Measurements from ENCODE around the gene ALX4. TPM values are rescaled to one million over a fixed set of nuclear protein-coding genes. Genes with fewer than 3 reads are reported as not detected.

The ALX4 gene
- total RNA-seq, 2 donors from 2014 or later = 0.17 to 0.36 TPM

GRCh38 chr11:44285756-44286155 is 24.2 kb downstream of the ALX4 start:
- DNase-seq (ENCODE audit: low spot score) = no peak
- WGBS = 77% methylated on average over 1 of the region's 2 CpGs

GRCh38 chr11:44282620-44283019 is 27.3 kb downstream of the ALX4 start:
- no peak overlapping the region for H3K4me3 ChIP-seq
- 77% methylated on average over 5 of the region's 5 CpGs for WGBS
- TF ChIP-seq POLR2A (IDR thresholded peaks at IDR 0.05) = no peak
- TF ChIP-seq CTCF (IDR thresholded peaks at IDR 0.05) = no peak
- no peak for TF ChIP-seq POLR2AphosphoS5 (IDR thresholded peaks at IDR 0.05)
- H3K36me3 ChIP-seq = no peaks in the 10 kb centered on the region
- intact Hi-C loops (cut with DNase I) = loop anchor here (10.0 kb wide), 1 partner anchor 178 kb away; no protein-coding TSS in a partner anchor
- no peaks in the 10 kb centered on the region for H3K4me1 ChIP-seq (replicated peaks)
- H3K27me3 ChIP-seq (replicated peaks; ENCODE audit: insufficient read depth) = no peaks in the 10 kb centered on the region
- H3K27ac ChIP-seq = no peak overlapping the region
- no peaks in the 10 kb centered on the region for H3K9me3 ChIP-seq
- DNase-seq (ENCODE audit: low spot score) = no peak

More at GRCh38 chr11:44285756-44286155, 24.2 kb downstream of the ALX4 start:
- no peak for TF ChIP-seq CTCF (IDR thresholded peaks at IDR 0.05)
- TF ChIP-seq POLR2A (IDR thresholded peaks at IDR 0.05) = no peak
- no peak for TF ChIP-seq POLR2AphosphoS5 (IDR thresholded peaks at IDR 0.05)
- H3K4me1 ChIP-seq (replicated peaks) = no peaks in the 10 kb centered on the region
- no peaks in the 10 kb centered on the region for H3K9me3 ChIP-seq
- H3K27ac ChIP-seq = no peak overlapping the region
- no peaks in the 10 kb centered on the region for H3K27me3 ChIP-seq (replicated peaks; ENCODE audit: insufficient read depth)
- no peak overlapping the region for H3K4me3 ChIP-seq
- no peaks in the 10 kb centered on the region for H3K36me3 ChIP-seq
- intact Hi-C loops (cut with DNase I) = loop anchor here (1.0 to 10.0 kb wide), 2 partner anchors 181 to 253 kb away; no protein-coding TSS in a partner anchor

GRCh38 chr11:44281151-44281550 is 28.8 kb downstream of the ALX4 start:
- intact Hi-C loops (cut with DNase I) = loop anchor here (10.0 kb wide), 1 partner anchor 176 kb away; no protein-coding TSS in a partner anchor
- H3K4me3 ChIP-seq = no peak overlapping the region
- TF ChIP-seq POLR2A (IDR thresholded peaks at IDR 0.05) = no peak
- no peak for TF ChIP-seq CTCF (IDR thresholded peaks at IDR 0.05)
- no peak for TF ChIP-seq POLR2AphosphoS5 (IDR thresholded peaks at IDR 0.05)
- no peaks in the 10 kb centered on the region for H3K27me3 ChIP-seq (replicated peaks; ENCODE audit: insufficient read depth)
- no peaks in the 10 kb centered on the region for H3K9me3 ChIP-seq
- H3K27ac ChIP-seq = no peak overlapping the region
- 94% methylated on average over 9 of the region's 9 CpGs for WGBS
- no peaks in the 10 kb centered on the region for H3K4me1 ChIP-seq (replicated peaks)
- DNase-seq (ENCODE audit: low spot score) = no peak
- no peaks in the 10 kb centered on the region for H3K36me3 ChIP-seq

- intact Hi-C loops (cut with DNase I) = loop anchor here (10.0 kb wide), 1 partner anchor 175 kb away; no protein-coding TSS in a partner anchor
These were observed 29.7 kb downstream of the ALX4 start for GRCh38 chr11:44280257-44280656.

More at GRCh38 chr11:44280257-44280656, 29.7 kb downstream of the ALX4 start:
- Histone ChIP-seq H3K4me3 (no peak overlapping the region), H3K9me3 (no peaks in the 10 kb centered on the region), H3K27me3 (replicated peaks; ENCODE audit: insufficient read depth) (no peaks in the 10 kb centered on the region), H3K36me3 (no peaks in the 10 kb centered on the region), H3K27ac (no peak overlapping the region), H3K4me1 (replicated peaks) (no peaks in the 10 kb centered on the region)
- TF ChIP-seq POLR2AphosphoS5 (IDR thresholded peaks at IDR 0.05) = no peak
- TF ChIP-seq CTCF (IDR thresholded peaks at IDR 0.05) = no peak
- no peak for TF ChIP-seq POLR2A (IDR thresholded peaks at IDR 0.05)
- no peak for DNase-seq (ENCODE audit: low spot score)
- WGBS = 94% methylated on average over 7 of the region's 7 CpGs
